Measurements from ENCODE around the gene THRB. TPM values are rescaled to one million over a fixed set of nuclear protein-coding genes. Genes with fewer than 3 reads are reported as not detected.
A peak's percentile ranks its signal among the peaks of the same experiment; 100 is the strongest.

The THRB gene
- total RNA-seq, 5 donors from 2014 or later (not counting 1 experiment from before 2014, with no cell fraction given) = 0.03 to 0.29 (median 0.19) TPM; not detected in 2

DNA sequence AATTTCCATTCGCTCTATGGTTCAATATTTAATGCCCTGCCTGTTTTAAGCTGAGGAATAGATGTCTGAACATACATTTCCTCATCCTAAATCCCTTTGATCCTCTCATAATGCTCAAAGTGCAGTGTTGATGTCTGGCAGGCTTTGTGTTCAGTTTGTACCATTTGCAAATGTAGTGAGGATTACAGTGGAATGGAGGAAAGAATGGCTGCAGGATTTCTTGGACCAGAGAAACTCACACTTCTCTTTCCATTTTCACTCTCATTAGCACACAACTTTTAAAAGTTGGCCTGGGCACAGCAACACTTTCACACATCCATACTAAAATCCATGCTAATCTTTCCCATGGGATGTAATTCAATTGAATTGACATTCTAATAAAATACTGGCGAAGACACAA, 28.6 kb upstream of the THRB start:
- Mint-ChIP-seq H3K4me1 (peaks cover 0 to 4% (median 2%) of the 10 kb centered on the region in 3 donors), H3K4me3 (no peak overlapping the region), H3K36me3 (no peaks in the 10 kb centered on the region), H3K27ac (no peak overlapping the region), H3K9me3 (peaks cover 0 to 3% (median 0%) of the 10 kb centered on the region in 3 donors), H3K27me3 (peaks cover 36 to 40% of the 10 kb centered on the region in 2 donors)
- H3K9me3 ChIP-seq = no peaks in the 10 kb centered on the region
- H3K4me1 ChIP-seq (ENCODE audit: control insufficient read depth in 1 of 2, extremely low read depth in 1 of 2, insufficient read depth in 2 of 2, low read length in 2 of 2) = no peaks in the 10 kb centered on the region
- peaks cover 4 to 18% of the 10 kb centered on the region in 2 experiments for H3K27me3 ChIP-seq (replicated peaks in 1 of 2; ENCODE audit: control insufficient read depth in 2 of 2, extremely low read depth in 1 of 2, insufficient read depth in 2 of 2, low read length in 1 of 2)
- H3K27ac ChIP-seq (ENCODE audit: low read length) = no peak overlapping the region
- DNase-seq (no peak), ATAC-seq (replicated peaks in 1 of 4) (no peak)
- ChIA-PET CTCF (no interaction called here), POLR2A (no interaction called here)
- H3K36me3 ChIP-seq (ENCODE audit: control insufficient read depth in 2 of 2, extremely low read depth in 1 of 2, insufficient read depth in 1 of 2, low read length in 1 of 2) = no peaks in the 10 kb centered on the region
- WGBS (ENCODE audit: insufficient coverage) = no CpG with 5 or more reads among the region's 2 CpGs
- no peak overlapping the region for H3K4me3 ChIP-seq (ENCODE audit: control insufficient read depth in 1 of 2, extremely low read depth in 1 of 2, low read length in 1 of 2)

DNA sequence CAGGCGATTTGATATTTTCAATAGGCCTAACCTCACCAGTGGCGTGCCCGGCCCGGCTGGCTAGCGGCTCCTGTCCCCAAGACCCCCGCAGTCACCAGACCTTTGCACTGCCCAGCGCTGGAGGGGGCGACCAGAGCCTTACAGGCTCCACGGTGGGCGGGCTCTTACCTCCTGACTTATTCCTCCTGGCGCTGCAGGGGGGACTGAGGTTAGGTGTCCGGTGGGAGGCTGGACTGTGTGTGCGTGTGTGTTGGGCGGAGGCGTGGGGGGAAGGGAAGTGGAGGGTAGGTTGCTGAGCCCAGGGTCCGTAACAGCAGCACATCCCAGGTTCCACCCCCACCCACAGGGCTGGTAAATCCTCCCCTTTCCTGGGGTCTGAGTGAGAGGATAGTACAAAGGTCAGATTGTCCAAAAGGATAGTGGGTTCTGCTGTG, 27.5 kb upstream of the THRB start:
- no peaks in the 10 kb centered on the region for H3K4me1 ChIP-seq (ENCODE audit: control insufficient read depth in 1 of 2, extremely low read depth in 1 of 2, insufficient read depth in 2 of 2, low read length in 2 of 2)
- ChIA-PET POLR2A (no interaction called here), CTCF (no interaction called here)
- Mint-ChIP-seq H3K36me3 (no peaks in the 10 kb centered on the region), H3K9me3 (peaks cover 0 to 3% (median 0%) of the 10 kb centered on the region in 3 donors), H3K27ac (no peak overlapping the region), H3K4me1 (peaks cover 0 to 4% (median 2%) of the 10 kb centered on the region in 3 donors), H3K4me3 (no peak overlapping the region), H3K27me3 (peaks cover 36 to 40% of the 10 kb centered on the region in 2 donors)
- H3K27ac ChIP-seq (ENCODE audit: low read length) = no peak overlapping the region
- ATAC-seq (replicated peaks in 1 of 4) (peak in 1 of 4 experiments; percentile 13), DNase-seq (no peak)
- no peaks in the 10 kb centered on the region for H3K9me3 ChIP-seq
- H3K4me3 ChIP-seq (ENCODE audit: control insufficient read depth in 1 of 2, extremely low read depth in 1 of 2, low read length in 1 of 2) = no peak overlapping the region
- WGBS (ENCODE audit: insufficient coverage) = 2% methylated on average over 7 of the region's 16 CpGs
- H3K27me3 ChIP-seq (replicated peaks in 1 of 2; ENCODE audit: control insufficient read depth in 2 of 2, extremely low read depth in 1 of 2, insufficient read depth in 2 of 2, low read length in 1 of 2) = peaks cover 4 to 18% of the 10 kb centered on the region in 2 experiments
- no peaks in the 10 kb centered on the region for H3K36me3 ChIP-seq (ENCODE audit: control insufficient read depth in 2 of 2, extremely low read depth in 1 of 2, insufficient read depth in 1 of 2, low read length in 1 of 2)

DNA sequence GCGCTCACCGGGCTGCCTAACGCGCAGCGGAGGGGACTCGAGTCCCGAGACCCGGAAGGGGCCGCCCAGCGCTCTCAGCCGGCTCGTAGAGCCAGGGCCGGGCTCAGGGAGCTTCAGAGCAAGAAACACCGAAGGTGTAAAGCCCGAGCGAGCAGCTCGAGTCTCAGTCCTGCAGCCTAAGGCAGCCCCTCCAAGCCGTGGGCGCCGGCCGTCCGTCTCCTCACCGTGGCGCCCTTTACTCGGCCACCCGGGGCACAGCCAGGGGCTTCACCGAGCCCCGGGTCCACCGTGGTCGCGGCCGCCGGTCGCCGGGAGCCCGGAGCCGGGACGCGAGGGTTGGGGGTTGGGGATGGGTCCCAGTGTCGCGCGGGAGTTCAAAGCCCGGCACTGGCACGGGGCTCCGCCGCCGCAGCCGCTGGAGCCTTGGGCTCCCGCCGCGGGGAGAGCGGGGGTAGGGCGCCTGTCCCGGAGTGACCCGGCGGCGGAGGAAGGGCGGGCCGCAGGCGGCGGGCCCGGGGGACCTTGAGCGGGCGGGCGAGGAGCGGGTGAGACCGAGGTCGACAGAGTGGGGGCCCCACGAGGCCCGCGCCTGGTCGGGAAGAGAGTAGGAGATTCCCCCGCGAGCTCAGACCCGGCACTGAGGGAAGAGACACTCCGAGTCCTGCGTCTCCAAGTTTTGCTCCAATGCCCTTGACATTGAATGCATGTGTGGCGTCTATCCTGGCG, 26.9 kb upstream of the THRB start:
- CTCF ChIA-PET = no interaction called here

DNA sequence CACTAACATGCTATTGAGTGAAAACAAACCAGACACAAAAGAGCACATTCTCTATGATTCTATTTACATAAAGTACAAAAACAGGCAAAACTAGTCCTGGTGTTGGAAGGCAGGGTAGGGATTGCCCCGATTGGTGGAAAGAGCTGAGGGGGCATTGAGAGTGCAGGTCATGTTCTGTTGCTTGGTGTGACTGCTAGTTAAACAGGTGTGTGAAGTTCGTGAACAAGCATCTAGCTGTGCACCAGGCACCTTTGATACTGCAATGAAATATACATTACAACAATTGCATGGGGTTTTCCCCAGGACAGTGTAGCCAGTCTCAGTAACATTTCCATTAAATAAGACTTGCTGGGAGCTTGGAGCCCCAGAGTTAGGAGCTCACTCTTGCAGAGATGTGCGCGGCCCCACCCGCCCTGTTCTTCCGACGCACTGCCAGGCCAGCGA, 26.3 kb upstream of the THRB start:
- Mint-ChIP-seq H3K4me1 (peaks cover 0 to 4% (median 2%) of the 10 kb centered on the region in 3 donors), H3K27me3 (peaks cover 36 to 40% of the 10 kb centered on the region in 2 donors), H3K9me3 (peaks cover 0 to 3% (median 0%) of the 10 kb centered on the region in 3 donors), H3K27ac (peak overlapping the region in 1 of 2 donors; percentile 37), H3K36me3 (no peaks in the 10 kb centered on the region), H3K4me3 (peak overlapping the region in 1 of 3 donors; percentile 3)
- ChIA-PET CTCF (no interaction called here), POLR2A (no interaction called here)
- H3K27me3 ChIP-seq (replicated peaks in 1 of 2; ENCODE audit: control insufficient read depth in 2 of 2, extremely low read depth in 1 of 2, insufficient read depth in 2 of 2, low read length in 1 of 2) = peaks cover 4 to 18% of the 10 kb centered on the region in 2 experiments
- no peak overlapping the region for H3K27ac ChIP-seq (ENCODE audit: low read length)
- H3K36me3 ChIP-seq (ENCODE audit: control insufficient read depth in 2 of 2, extremely low read depth in 1 of 2, insufficient read depth in 1 of 2, low read length in 1 of 2) = no peaks in the 10 kb centered on the region
- H3K4me3 ChIP-seq (ENCODE audit: control insufficient read depth in 1 of 2, extremely low read depth in 1 of 2, low read length in 1 of 2) = no peak overlapping the region
- ATAC-seq (replicated peaks in 1 of 4) (no peak), DNase-seq (no peak)
- WGBS (ENCODE audit: insufficient coverage) = 3% methylated on average over 7 of the region's 8 CpGs
- H3K9me3 ChIP-seq = no peaks in the 10 kb centered on the region
- no peaks in the 10 kb centered on the region for H3K4me1 ChIP-seq (ENCODE audit: control insufficient read depth in 1 of 2, extremely low read depth in 1 of 2, insufficient read depth in 2 of 2, low read length in 2 of 2)

More for the DNA sequence above, 26.9 kb upstream of the THRB start:
- POLR2A ChIA-PET = no interaction called here
- H3K4me1 ChIP-seq (ENCODE audit: control insufficient read depth in 1 of 2, extremely low read depth in 1 of 2, insufficient read depth in 2 of 2, low read length in 2 of 2) = no peaks in the 10 kb centered on the region
- H3K36me3 Mint-ChIP-seq = no peaks in the 10 kb centered on the region
- H3K9me3 Mint-ChIP-seq = peaks cover 0 to 3% (median 0%) of the 10 kb centered on the region in 3 donors
- H3K9me3 ChIP-seq = no peaks in the 10 kb centered on the region
- 3% methylated on average over 75 of the region's 79 CpGs for WGBS (ENCODE audit: insufficient coverage)
- H3K4me3 ChIP-seq (ENCODE audit: control insufficient read depth in 1 of 2, extremely low read depth in 1 of 2, low read length in 1 of 2) = no peak overlapping the region
- peak overlapping the region in 1 of 3 donors; percentile 3 for H3K4me3 Mint-ChIP-seq
- peaks cover 0 to 4% (median 2%) of the 10 kb centered on the region in 3 donors for H3K4me1 Mint-ChIP-seq
- no peak overlapping the region for H3K27ac ChIP-seq (ENCODE audit: low read length)
- ATAC-seq (replicated peaks in 1 of 4) (peak in 2 of 4 experiments; percentile 27 to 35), DNase-seq (no peak)
- peaks cover 36 to 40% of the 10 kb centered on the region in 2 donors for H3K27me3 Mint-ChIP-seq
- H3K27me3 ChIP-seq (replicated peaks in 1 of 2; ENCODE audit: control insufficient read depth in 2 of 2, extremely low read depth in 1 of 2, insufficient read depth in 2 of 2, low read length in 1 of 2) = peaks cover 4 to 18% of the 10 kb centered on the region in 2 experiments
- H3K27ac Mint-ChIP-seq = no peak overlapping the region
- no peaks in the 10 kb centered on the region for H3K36me3 ChIP-seq (ENCODE audit: control insufficient read depth in 2 of 2, extremely low read depth in 1 of 2, insufficient read depth in 1 of 2, low read length in 1 of 2)

DNA sequence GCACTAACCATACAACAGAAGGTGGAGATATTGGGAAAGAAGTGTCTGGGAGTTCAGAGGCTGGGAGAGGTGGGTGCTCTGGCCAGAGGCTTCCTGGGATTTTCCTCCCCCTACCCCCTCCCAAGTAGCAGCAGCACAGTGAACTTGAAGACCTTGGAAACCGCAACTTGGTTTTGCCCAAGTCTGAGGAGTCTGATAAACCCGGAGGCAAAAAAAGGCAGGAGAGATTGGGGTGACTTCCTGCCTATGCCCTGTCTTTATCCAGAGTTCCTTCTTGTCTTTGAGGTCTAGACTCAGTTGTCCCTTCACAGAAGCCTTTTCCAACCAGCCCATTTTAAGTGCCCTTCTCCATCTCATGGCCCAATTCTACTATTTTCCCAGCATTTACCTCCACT, 25.4 kb upstream of the THRB start:
- Histone ChIP-seq H3K27me3 (replicated peaks in 1 of 2; ENCODE audit: control insufficient read depth in 2 of 2, extremely low read depth in 1 of 2, insufficient read depth in 2 of 2, low read length in 1 of 2) (peaks cover 4 to 18% of the 10 kb centered on the region in 2 experiments), H3K4me1 (ENCODE audit: control insufficient read depth in 1 of 2, extremely low read depth in 1 of 2, insufficient read depth in 2 of 2, low read length in 2 of 2) (no peaks in the 10 kb centered on the region), H3K36me3 (ENCODE audit: control insufficient read depth in 2 of 2, extremely low read depth in 1 of 2, insufficient read depth in 1 of 2, low read length in 1 of 2) (no peaks in the 10 kb centered on the region), H3K27ac (ENCODE audit: low read length) (no peak overlapping the region), H3K4me3 (ENCODE audit: control insufficient read depth in 1 of 2, extremely low read depth in 1 of 2, low read length in 1 of 2) (no peak overlapping the region), H3K9me3 (no peaks in the 10 kb centered on the region)
- 100% methylated on average over 1 of the region's 2 CpGs for WGBS (ENCODE audit: insufficient coverage)
- H3K27me3 Mint-ChIP-seq = peaks cover 36 to 40% of the 10 kb centered on the region in 2 donors
- H3K27ac Mint-ChIP-seq = no peak overlapping the region
- ChIA-PET POLR2A (no interaction called here), CTCF (no interaction called here)
- DNase-seq (no peak), ATAC-seq (replicated peaks in 1 of 4) (no peak)
- H3K9me3 Mint-ChIP-seq = peaks cover 0 to 3% (median 0%) of the 10 kb centered on the region in 3 donors
- H3K4me1 Mint-ChIP-seq = peaks cover 0 to 4% (median 2%) of the 10 kb centered on the region in 3 donors
- no peaks in the 10 kb centered on the region for H3K36me3 Mint-ChIP-seq
- no peak overlapping the region for H3K4me3 Mint-ChIP-seq

DNA sequence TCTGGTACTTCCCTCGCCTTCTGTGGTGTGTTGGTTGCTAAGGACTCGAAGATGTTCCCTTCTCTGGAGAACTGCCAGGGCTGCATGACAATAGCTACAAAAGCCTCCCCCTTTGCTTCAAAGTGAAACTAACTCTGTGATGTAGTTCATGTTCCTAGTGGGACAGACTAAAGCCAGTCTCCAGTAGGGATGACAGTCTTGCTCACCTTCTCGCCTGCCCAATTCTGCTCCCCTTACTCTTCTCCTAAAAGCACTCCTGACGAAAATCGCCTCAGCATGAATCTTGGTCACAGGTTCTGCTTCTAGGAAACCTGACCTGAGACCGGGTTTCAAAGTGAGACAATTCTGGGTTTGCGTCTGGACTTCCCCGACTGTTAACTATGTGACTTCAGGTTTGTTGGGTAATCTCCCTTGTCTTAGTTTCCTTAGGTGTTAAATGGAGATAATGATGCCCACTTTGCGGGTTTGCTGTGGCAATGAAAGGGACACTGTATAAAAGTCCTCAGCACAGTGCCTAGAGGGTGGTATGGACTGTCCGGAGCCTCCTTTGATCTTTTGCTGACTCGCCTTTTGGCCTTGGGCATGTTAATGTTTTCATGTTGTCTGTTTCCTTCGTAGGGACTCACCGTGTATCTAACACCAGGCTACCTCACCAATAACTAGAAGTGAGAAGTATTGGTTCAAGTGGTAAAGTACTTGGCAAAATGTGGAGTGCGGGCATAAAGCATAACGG, 24.9 kb upstream of the THRB start:
- ATAC-seq (replicated peaks in 1 of 4) (no peak), DNase-seq (no peak)
- Histone ChIP-seq H3K36me3 (ENCODE audit: control insufficient read depth in 2 of 2, extremely low read depth in 1 of 2, insufficient read depth in 1 of 2, low read length in 1 of 2) (no peaks in the 10 kb centered on the region), H3K27ac (ENCODE audit: low read length) (no peak overlapping the region), H3K27me3 (replicated peaks in 1 of 2; ENCODE audit: control insufficient read depth in 2 of 2, extremely low read depth in 1 of 2, insufficient read depth in 2 of 2, low read length in 1 of 2) (peaks cover 4 to 18% of the 10 kb centered on the region in 2 experiments), H3K9me3 (no peaks in the 10 kb centered on the region), H3K4me1 (ENCODE audit: control insufficient read depth in 1 of 2, extremely low read depth in 1 of 2, insufficient read depth in 2 of 2, low read length in 2 of 2) (no peaks in the 10 kb centered on the region), H3K4me3 (ENCODE audit: control insufficient read depth in 1 of 2, extremely low read depth in 1 of 2, low read length in 1 of 2) (no peak overlapping the region)
- H3K4me3 Mint-ChIP-seq = no peak overlapping the region
- no peaks in the 10 kb centered on the region for H3K36me3 Mint-ChIP-seq
- H3K9me3 Mint-ChIP-seq = peaks cover 0 to 3% (median 0%) of the 10 kb centered on the region in 3 donors
- H3K27ac Mint-ChIP-seq = no peak overlapping the region
- POLR2A ChIA-PET = no interaction called here
- CTCF ChIA-PET = no interaction called here
- peaks cover 0 to 4% (median 2%) of the 10 kb centered on the region in 3 donors for H3K4me1 Mint-ChIP-seq
- 79% methylated on average over 10 of the region's 15 CpGs for WGBS (ENCODE audit: insufficient coverage)
- H3K27me3 Mint-ChIP-seq = peaks cover 36 to 40% of the 10 kb centered on the region in 2 donors
